ENCODE data around the gene CCNE1.
A peak's percentile ranks its signal among the peaks of the same experiment; 100 is the strongest.

CCNE1 gene

DNA sequence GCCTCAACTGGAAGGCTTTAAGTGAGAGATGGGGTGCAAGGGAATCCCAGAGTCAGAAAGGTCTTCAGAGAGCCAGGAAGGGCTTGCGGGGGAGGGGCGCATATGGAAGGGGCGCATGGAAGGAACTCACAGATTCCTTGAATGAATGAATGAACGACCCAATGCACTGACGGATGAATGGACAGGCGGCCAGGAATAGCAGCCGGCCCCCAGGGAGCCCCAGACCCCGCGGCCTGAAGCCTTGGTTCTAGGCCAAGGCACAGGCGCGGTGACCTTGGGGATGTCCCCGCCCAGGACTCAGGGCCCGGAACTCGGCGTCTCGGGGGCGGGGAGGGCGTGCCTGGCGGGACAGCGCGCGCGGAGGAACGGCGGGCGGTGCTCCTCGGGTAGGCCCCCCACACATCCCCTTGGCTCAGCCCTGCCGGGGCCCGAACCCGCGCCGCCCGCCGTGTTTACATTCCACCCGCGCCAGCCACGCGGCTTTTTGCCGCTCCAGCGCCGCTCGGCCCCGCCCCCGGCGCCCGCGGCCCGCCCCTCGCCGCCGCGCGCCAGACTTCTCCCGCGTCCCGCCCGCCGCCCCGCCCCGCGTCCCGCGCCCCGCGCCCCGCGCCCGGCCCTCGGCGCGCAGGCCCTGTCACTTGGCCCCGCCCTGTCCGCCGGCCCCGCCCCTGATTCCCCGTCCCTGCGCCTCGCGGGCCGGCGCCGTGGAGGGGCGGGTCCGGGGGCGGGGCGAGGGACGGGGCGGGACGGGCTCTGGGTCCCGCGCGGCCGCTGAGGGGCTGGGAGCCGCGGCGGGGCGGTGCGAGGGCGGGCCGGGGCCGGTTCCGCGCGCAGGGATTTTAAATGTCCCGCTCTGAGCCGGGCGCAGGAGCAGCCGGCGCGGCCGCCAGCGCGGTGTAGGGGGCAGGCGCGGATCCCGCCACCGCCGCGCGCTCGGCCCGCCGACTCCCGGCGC lies at the start of gene CCNE1:
CCNE1 (plus strand) TSS at position 867 of the 955 bp plus-strand sequence. CDS start 565 bp downstream, outside the sequence.
- peak; percentile 90 for DNase-seq

- no peak for DNase-seq
These were observed 48.6 kb upstream of the CCNE1 start for GRCh38 chr19:29763196-29763595.

DNA sequence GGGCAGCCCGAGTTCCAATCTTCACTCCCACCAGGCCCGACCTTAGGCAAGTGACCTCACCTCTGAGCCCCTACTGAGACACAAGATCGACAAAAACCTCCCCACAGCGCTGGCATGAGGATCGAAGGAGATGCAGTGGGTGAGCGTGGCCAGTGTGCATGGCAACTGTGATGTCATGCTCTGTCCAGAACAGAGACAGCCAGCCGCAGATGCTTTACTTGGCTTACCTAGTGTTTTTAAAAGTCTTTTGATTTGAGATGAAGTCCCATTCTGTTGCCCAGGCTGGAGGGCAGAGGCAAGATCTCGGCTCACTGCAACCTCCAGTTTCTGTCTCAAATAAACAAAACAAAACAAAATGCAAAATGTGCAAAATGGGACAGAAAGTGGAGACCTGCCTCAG lies 47.4 kb upstream of the CCNE1 start:
- DNase-seq = no peak

- no peak for DNase-seq
These were observed 45.7 kb upstream of the CCNE1 start for GRCh38 chr19:29766100-29766499.

GRCh38 chr19:29767039-29767735 lies 44.6 kb upstream of the CCNE1 start:
- no peak for DNase-seq

DNA sequence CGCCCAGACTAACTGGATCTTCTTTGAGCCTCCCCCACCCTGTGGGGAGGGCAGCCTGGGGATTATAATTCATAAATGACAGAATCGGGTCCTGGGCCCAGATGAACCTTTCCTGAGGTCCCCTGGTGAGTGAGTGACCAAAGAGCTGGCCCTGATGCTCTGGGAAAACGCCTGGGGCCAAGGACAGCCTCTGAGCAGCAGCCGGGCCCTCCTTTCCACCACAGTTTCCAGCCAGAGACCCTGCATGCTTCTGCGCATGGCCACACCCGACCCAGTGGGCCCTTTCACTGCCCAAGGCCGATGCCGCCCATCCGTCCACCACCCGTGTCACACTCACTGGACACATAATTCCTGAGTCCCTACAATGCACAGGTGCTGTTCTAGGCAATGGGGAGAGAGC lies 43.6 kb upstream of the CCNE1 start:
- DNase-seq = no peak

GRCh38 chr19:29769997-29770396 lies 41.8 kb upstream of the CCNE1 start:
- no peak for DNase-seq

DNA sequence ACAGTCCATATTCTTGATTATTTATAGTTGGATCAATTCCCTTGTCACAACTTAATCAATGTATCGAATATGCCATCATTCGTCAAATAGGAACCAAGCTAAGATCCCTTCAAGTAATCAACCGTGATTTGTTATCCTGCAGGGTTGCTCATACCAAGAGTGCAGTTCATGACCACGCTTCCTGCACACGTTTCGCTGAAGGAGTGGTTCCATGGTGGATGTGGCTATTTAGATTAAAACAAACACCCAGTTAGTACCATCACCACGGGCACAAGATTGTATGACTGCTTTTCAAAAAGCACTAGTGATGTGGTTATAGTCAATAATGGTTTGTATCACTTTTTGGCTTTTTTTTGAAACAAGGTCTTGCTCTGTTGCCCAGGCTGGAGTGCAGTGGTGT lies 41.1 kb upstream of the CCNE1 start:
- peak; percentile 23 for DNase-seq

DNA sequence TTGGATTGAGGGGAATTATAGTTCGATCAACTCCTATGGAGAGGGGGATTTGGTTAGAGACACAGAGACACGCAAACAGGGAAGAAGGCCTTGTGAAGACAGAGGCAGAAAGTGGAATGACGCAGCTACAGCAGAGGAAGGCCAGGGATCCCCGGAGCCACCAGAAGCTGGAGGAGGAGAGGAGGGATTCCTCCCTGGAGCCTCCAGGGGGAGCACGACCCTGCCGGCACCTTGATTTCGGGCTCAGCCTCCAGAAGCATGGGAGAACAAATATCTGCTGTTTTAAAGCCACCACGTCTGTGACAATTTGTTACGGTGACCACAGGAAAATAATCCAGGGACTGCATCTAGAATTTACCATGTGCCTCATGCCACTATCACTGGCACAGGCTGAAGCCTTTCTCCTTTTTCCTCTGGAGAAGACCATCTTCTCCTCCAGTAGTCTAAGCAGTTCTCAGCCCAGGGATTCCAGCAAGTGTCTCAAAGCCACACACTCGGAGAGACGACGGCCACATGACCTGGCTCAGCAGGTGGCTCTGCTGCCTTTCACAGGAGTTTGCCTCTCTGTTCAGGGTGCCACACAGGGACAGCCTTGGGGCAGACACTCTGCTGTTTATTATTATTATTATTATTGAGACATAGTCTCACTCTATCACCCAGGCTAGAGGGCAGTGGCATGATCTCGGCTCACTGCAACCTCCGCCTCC lies 39.9 kb upstream of the CCNE1 start:
- DNase-seq = peak; percentile 19

- DNase-seq = no peak
These were observed 39.1 kb upstream of the CCNE1 start for GRCh38 chr19:29772696-29773095.

GRCh38 chr19:29773141-29773540 lies 38.6 kb upstream of the CCNE1 start:
- no peak for DNase-seq

DNA sequence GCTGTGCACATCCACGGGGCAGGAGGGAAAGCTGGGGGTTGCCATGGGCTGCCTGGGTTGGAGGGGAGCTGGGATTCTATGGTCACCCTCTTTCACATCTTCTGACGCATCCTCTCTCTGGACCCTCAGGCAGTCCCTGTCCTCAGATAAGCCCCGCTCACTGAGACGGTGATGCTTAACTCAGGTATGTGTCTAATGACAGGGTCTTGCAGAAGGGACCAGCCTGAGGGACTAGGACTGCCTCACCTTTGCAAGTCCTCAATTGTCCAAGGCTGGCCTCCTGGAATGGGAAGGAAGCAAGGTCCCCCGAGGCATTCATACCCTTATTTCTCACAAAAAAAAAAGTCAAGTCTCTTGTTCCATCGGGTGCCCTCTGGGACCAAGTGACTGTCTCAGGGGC lies 37.7 kb upstream of the CCNE1 start:
- DNase-seq = no peak

GRCh38 chr19:29777781-29778309 lies 33.9 kb upstream of the CCNE1 start:
- no peak for DNase-seq

GRCh38 chr19:29779921-29780320 lies 31.9 kb upstream of the CCNE1 start:
- no peak for DNase-seq

DNA sequence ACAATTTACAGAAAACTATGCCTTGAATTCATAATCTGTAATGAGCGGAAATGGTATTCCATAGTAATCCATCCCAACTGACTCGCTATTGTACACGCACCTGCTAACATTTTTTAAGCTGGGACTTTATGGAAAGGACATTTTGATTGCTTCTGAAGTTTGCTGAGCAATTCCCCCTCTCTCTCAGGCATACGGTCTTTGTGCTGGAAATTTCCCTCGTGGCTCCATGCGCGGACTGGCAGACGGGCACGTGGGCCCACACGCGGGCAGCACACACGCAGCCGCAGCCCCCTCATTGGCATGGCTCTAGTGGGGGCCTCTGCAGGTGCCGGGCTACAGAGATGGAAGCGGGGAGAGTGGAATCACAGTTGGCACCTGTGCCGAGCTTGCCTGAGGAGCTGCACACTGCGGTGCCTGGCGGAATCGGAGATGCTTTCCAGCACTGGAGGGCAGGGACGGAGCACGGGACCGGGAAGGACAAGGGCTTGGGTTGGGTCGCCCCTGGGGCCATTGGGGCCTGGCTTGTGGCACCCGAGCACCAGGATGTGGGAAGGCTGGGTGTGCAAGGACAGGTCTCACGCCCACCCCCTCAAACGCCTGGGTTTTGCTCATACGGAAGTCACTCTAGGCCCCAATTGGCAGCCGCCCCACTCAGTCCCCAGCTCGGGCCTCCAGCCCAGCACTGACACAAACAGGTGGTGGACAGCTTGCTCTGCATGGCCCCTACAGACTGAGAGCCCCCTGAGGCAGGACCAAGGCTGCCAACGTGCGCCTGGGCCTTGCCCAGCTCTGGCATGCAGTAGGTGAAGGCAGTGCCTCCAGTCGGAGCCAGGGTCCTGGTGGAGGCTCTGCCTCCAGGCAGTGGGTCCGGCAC lies 30.2 kb upstream of the CCNE1 start:
- DNase-seq = no peak

GRCh38 chr19:29782260-29782580 lies 29.6 kb upstream of the CCNE1 start:
- DNase-seq = no peak

GRCh38 chr19:29783627-29784190 lies 28.1 kb upstream of the CCNE1 start:
- DNase-seq = no peak

DNA sequence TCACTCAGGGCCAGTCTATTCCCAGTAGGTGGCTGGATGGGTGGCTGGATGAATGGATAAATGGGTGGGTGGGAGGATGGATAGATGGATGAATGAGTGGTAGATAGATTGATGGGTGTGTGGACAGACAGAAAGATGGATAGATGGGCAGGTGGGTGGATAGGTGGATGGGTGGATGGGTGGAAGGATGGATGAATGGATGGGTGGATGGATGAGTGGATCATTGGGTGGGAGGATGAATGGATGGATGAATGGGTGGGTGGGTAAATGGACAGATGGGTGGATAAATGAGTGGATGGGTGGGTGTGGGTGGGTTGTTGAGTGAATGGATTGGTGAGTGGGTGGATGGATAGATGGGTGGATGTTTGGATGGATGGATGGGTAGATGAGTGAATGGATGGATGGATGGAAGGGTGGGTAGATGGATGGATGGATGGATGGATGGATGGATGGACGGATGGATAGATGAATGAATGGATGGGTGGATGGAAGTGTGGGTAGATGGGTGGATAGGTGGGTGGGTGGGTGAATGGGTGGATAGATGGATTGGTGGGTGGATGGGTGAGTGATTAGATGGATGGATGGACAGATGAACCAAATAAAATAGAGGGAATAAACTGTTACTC lies 27.1 kb upstream of the CCNE1 start:
- no peak for DNase-seq

DNA sequence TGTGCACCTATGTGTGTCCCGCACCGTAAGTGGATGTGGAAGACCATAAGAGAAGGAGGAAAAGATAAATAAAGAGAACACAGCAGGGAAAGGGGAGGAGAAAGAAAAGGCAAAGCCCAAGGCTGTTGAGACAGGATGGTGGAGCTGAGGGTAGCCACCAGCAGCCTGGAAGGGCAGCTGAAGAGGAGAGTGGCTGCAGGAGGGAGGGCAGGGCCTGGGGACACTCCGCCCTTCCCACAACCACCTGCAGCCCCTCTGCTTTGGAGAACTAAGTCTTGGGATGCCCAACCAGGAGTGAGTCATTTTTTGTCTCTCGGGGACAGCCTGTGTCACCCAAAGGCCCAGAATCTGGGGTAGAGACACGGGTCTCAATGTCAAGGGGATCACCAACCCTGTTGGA lies 26.4 kb upstream of the CCNE1 start:
- no peak for DNase-seq

DNA sequence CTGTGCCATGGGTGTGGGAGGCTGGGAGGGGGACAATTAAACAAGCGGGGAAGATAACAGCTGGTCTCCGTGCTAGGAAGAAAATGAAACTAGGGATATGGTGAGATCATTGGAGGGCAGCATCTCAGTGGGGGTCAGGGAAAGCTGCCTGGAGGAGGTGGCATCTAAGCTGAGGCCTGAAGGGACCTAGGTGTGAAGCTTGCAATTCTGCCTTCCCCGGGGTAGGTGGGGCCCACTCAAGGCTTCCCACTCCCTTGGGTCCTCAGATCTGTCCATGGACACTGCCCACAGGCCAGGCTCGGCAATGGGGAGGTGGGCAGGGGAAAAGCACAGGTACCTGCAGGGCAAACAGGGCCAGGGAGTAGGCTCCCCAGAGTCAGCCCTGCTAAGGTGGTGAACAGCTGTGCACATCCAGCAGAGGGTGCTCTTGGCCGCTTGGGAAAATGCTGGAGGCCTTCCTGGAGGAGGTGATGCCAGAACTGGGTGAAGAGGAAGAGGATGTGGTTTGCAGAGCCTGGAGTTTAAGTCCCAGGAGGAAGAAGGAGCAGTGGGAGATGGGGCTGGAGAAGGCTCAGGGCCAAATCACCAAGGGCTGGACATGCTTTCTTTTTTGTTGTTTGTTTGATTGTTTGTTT lies 25.7 kb upstream of the CCNE1 start:
- peak; percentile 18 for DNase-seq

DNA sequence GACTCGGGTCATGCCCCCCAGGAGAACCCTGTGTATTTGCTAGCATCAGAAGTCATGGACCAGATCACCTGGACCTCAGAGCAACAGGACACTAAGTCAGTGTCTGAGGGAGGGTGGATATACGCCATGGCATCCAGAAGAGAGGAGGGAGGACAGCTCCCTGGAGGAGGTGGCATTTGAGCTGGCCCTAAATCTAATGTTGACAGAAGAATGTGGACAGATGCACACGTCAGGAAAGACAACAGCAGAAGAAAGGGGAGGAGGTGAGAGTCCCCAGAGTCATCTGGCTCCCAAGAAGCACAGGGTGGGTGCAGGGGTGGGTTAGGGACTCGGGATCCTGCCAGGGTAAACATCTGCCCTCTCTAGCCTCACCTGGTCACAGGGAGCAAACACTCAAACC lies 24.5 kb upstream of the CCNE1 start:
- DNase-seq = no peak

Measured in stimulated activated CD4-positive, alpha-beta T cell treated with anti-CD3 and anti-CD28 coated beads, Interleukin-1b, Interleukin-23, amount 100 ng/mL, for 48 hours (primary cell).